SK-N-SH (cell line): ENCODE results near the gene LRFN3.

Experiments used
- JUND ChIP-seq: IDR thresholded peaks from 2 replicates; pipeline ENCODE4 v1.4.0; 2012
- MXI1 ChIP-seq: IDR thresholded peaks from 2 replicates; pipeline ENCODE4 v1.6.1; 2012; ENCODE audit warnings: mild to moderate bottlenecking, low read depth, low read length, improper control_type of control experiment
- POLR2AphosphoS5 ChIP-seq: IDR thresholded peaks from 2 replicates; pipeline ENCODE4 v1.6.1; 2012; ENCODE audit warnings: low read depth, low read length
- YY1 ChIP-seq: IDR thresholded peaks from 2 replicates; pipeline ENCODE4 v1.4.0; 2012; ENCODE audit warnings: low read depth, mild to moderate bottlenecking
- TF ChIP-seq, protein P1 (sequence below): fragments of 200-600 bp; sonication (generic); IDR thresholded peaks from 2 replicates; pipeline ENCODE4 v1.6.1; 2017; ENCODE audit warnings: antibody characterized with exemption, mild to moderate bottlenecking, moderate library complexity

DNA sequence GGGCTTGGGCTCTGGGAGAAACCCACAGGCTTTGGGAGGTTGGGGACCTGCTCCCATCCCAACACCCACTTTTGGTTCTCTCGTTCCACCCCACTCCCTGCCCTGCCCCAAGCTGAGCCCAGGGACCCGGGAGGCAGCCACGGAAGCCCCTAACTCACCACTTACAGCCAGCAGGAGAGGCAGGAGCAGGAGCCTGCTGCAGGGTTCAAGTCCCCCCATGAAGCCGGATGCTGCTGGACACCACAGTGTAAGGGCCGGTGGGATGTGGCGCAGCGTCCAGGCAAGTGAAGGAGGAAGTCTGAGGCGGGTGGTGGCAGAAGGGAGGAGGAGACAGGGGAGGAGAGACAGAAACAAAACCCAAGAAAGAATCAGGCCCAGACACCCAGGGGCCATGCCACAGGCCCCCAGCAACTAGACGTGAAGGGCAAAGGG is 28.1 kb upstream of the LRFN3 start, which contains the start of gene TYROBP:
- TF ChIP-seq, protein P1, sequence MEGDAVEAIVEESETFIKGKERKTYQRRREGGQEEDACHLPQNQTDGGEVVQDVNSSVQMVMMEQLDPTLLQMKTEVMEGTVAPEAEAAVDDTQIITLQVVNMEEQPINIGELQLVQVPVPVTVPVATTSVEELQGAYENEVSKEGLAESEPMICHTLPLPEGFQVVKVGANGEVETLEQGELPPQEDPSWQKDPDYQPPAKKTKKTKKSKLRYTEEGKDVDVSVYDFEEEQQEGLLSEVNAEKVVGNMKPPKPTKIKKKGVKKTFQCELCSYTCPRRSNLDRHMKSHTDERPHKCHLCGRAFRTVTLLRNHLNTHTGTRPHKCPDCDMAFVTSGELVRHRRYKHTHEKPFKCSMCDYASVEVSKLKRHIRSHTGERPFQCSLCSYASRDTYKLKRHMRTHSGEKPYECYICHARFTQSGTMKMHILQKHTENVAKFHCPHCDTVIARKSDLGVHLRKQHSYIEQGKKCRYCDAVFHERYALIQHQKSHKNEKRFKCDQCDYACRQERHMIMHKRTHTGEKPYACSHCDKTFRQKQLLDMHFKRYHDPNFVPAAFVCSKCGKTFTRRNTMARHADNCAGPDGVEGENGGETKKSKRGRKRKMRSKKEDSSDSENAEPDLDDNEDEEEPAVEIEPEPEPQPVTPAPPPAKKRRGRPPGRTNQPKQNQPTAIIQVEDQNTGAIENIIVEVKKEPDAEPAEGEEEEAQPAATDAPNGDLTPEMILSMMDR, result no peak
- no peak for TF ChIP-seq YY1
- TF ChIP-seq JUND, result no peak
- no peak for TF ChIP-seq MXI1
- TF ChIP-seq POLR2AphosphoS5, result no peak
